Smooth muscle cell (in vitro differentiated cells): ENCODE data around the gene LTC4S. TPM values are rescaled to one million over a fixed set of nuclear protein-coding genes. Genes with fewer than 3 reads are reported as not detected.

ENCODE experiments used
- DNase-seq: peaks from one replicate; lab custom pipeline; 2025; ENCODE audit not compliant: unreplicated experiment; lab: John Stamatoyannopoulos, UW
- H2AFZ ChIP-seq: fragments of 200-600 bp; sonication (generic); 2 replicates; pipeline ENCODE4 v1.6.0; 2016; ENCODE audit warnings: antibody characterized with exemption, low read depth, mild to moderate bottlenecking
- H3F3A ChIP-seq: fragments of 200-600 bp; sonication (generic); 2 replicates; pipeline ENCODE4 v1.6.0; 2017; ENCODE audit warnings: antibody characterized with exemption, low read depth
- H3K27ac ChIP-seq: fragments of 200-600 bp; sonication (generic); 2 replicates; pipeline ENCODE4 v1.5.1; 2016; ENCODE audit warnings: low read depth, mild to moderate bottlenecking
- H3K27me3 ChIP-seq: fragments of 200-600 bp; sonication (generic); 2 replicates; pipeline ENCODE4 v1.6.1; 2016; ENCODE audit warnings: low read depth, mild to moderate bottlenecking
- H3K36me3 ChIP-seq: fragments of 200-600 bp; sonication (generic); 2 replicates; pipeline ENCODE4 v1.5.1; 2016; ENCODE audit warnings: low read depth
- H3K4me1 ChIP-seq: fragments of 200-600 bp; sonication (generic); 2 replicates; pipeline ENCODE4 v1.5.1; 2016; ENCODE audit warnings: low read depth
- H3K4me2 ChIP-seq: fragments of 200-600 bp; sonication (generic); 2 replicates; pipeline ENCODE4 v1.6.0; 2016; ENCODE audit warnings: mild to moderate bottlenecking
- H3K4me3 ChIP-seq: fragments of 200-600 bp; sonication (generic); 2 replicates; pipeline ENCODE4 v1.5.1; 2016; ENCODE audit warnings: mild to moderate bottlenecking
- H3K79me2 ChIP-seq: fragments of 200-600 bp; sonication (generic); 2 replicates; pipeline ENCODE4 v1.6.0; 2016; ENCODE audit warnings: low read depth, mild to moderate bottlenecking
- H3K9ac ChIP-seq: fragments of 200-600 bp; sonication (generic); 2 replicates; pipeline ENCODE4 v1.6.0; 2016; ENCODE audit warnings: low read depth
- H3K9me3 ChIP-seq: fragments of 200-600 bp; sonication (generic); replicated peaks from 2 replicates; pipeline ENCODE4 v1.5.1; 2016; ENCODE audit warnings: low read depth
- H4K20me1 ChIP-seq: fragments of 200-600 bp; sonication (generic); 2 replicates; pipeline ENCODE4 v1.6.0; 2016; ENCODE audit warnings: low read depth
- WGBS: methylation state at CpG from one replicate; pipeline ENCODE4 v1.1.7; 2016; ENCODE audit warnings: low lambda C conversion rate; 5-methylcytosine and 5-hydroxymethylcytosine counted together
- polyA plus RNA-seq: library from polyadenylated mRNA; unstranded; fragments of >200 nt; fragmentation: Nextera tagmentation; extraction: Ambion mirVana; gene quantifications from 2 replicates; pipeline ENCODE4 v1.2.1, GENCODE V29; 2016
- total RNA-seq: library from RNA; depleted of rRNA; stranded (reverse); fragments of >200 nt; gene quantifications from 2 replicates; pipeline ENCODE4 v1.2.3, GENCODE V29; 2014
- TF ChIP-seq, protein P1 (sequence below): fragments of 200-600 bp; sonication (generic); IDR thresholded peaks from 2 replicates; pipeline ENCODE4 v1.5.1; 2017; ENCODE audit warnings: borderline replicate concordance, mild to moderate bottlenecking, antibody characterized with exemption; ENCODE audit not compliant: insufficient read depth, poor library complexity, severe bottlenecking

LTC4S gene
- total and polyA plus RNA-seq, 2 experiments from 2014 or later, result not detected

- DNase-seq, result no peak
- Histone ChIP-seq H3K9me3 (no peaks in the 10 kb centered on the region), H3K79me2 (no peaks in the 10 kb centered on the region), H3K27me3 (no peaks in the 10 kb centered on the region), H3K36me3 (no peaks in the 10 kb centered on the region), H3K9ac (peak overlapping the region; percentile 59), H3K4me2 (peak overlapping the region; percentile 100), H3K4me1 (peaks cover 4% of the 10 kb centered on the region), H3F3A (no peaks in the 10 kb centered on the region), H4K20me1 (no peaks in the 10 kb centered on the region), H2AFZ (no peak overlapping the region), H3K27ac (no peak overlapping the region), H3K4me3 (peak overlapping the region; percentile 77)
- WGBS, result 15% methylated on average over 21 of the region's 53 CpGs
- TF ChIP-seq, protein P1, sequence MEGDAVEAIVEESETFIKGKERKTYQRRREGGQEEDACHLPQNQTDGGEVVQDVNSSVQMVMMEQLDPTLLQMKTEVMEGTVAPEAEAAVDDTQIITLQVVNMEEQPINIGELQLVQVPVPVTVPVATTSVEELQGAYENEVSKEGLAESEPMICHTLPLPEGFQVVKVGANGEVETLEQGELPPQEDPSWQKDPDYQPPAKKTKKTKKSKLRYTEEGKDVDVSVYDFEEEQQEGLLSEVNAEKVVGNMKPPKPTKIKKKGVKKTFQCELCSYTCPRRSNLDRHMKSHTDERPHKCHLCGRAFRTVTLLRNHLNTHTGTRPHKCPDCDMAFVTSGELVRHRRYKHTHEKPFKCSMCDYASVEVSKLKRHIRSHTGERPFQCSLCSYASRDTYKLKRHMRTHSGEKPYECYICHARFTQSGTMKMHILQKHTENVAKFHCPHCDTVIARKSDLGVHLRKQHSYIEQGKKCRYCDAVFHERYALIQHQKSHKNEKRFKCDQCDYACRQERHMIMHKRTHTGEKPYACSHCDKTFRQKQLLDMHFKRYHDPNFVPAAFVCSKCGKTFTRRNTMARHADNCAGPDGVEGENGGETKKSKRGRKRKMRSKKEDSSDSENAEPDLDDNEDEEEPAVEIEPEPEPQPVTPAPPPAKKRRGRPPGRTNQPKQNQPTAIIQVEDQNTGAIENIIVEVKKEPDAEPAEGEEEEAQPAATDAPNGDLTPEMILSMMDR, result no peak
These were observed 1.5 kb downstream of the LTC4S start for GRCh38 chr5:179795049-179795862.

GRCh38 chr5:179795863-179796833, 2.4 kb downstream of the LTC4S start:
- H3K36me3 ChIP-seq, result no peaks in the 10 kb centered on the region
- H3K9ac ChIP-seq, result peak overlapping the region; percentile 59
- H3K4me3 ChIP-seq, result peak overlapping the region; percentile 77
- TF ChIP-seq, protein P1, result peak; percentile 53
- H3K4me2 ChIP-seq, result peak overlapping the region; percentile 100
- peaks cover 3% of the 10 kb centered on the region for H4K20me1 ChIP-seq
- no peak overlapping the region for H2AFZ ChIP-seq
- peak overlapping the region; percentile 48 for H3K27ac ChIP-seq
- H3F3A ChIP-seq, result no peaks in the 10 kb centered on the region
- peaks cover 4% of the 10 kb centered on the region for H3K4me1 ChIP-seq
- no peaks in the 10 kb centered on the region for H3K27me3 ChIP-seq
- H3K79me2 ChIP-seq, result no peaks in the 10 kb centered on the region
- H3K9me3 ChIP-seq, result no peaks in the 10 kb centered on the region
- peak; percentile 74 for DNase-seq
- 5% methylated on average over 71 of the region's 113 CpGs for WGBS

DNA sequence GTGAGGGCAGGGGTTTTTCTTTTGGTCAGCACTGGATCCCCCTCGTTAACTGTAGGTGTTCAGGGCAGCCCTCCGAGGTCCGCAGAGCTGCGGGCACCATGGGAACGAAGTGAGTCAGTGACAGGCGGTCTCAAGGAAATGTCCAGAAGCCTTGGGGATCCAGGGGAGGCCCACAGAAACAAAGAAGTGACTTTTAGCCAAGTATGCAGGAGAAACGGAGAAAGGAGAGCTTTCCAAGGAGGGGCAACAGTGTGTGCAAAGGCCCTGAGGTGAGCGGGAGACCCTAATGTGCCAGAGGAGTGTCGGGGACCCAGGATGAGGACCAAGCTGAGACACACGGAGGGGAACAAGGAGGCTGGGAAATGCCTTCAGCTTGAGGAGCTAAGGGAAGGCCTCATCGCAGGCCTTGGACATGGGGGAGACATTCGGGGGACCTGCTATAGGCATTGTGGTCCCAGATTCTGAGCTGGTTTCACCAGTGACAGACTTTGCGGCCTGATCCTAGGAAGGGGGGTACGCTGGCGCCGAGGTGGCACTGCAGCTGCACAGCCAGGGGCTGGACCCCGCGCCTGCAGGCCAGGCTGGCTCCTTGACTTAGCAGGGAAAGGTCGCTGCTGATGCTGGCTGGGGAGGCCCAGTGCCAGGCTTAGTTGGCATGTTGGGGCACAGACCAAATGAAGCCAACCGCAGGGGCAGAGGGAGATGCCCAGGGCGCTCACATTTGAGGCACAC, 3.3 kb downstream of the LTC4S start:
- Histone ChIP-seq H3K27me3 (no peaks in the 10 kb centered on the region), H3K9ac (peak overlapping the region; percentile 59), H2AFZ (no peak overlapping the region), H3F3A (no peaks in the 10 kb centered on the region), H3K27ac (peak overlapping the region; percentile 48), H3K4me2 (peak overlapping the region; percentile 100), H3K79me2 (no peaks in the 10 kb centered on the region), H3K4me1 (peaks cover 4% of the 10 kb centered on the region), H3K4me3 (peak overlapping the region; percentile 77), H3K9me3 (no peaks in the 10 kb centered on the region), H3K36me3 (no peaks in the 10 kb centered on the region), H4K20me1 (peaks cover 12% of the 10 kb centered on the region)
- DNase-seq, result no peak
- 92% methylated on average over 21 of the region's 21 CpGs for WGBS
- TF ChIP-seq, protein P1, result no peak
